Suppressor macrophage (primary cell): ENCODE data around the gene PTPA.
"Not testable (repeated sequence)": the region's sequence is repeated elsewhere in the genome, so short reads cannot be mapped to it uniquely, and the experiment has no call there.

Source experiments
- DNase-seq, 4 experiments: peaks; one replicate each; pipeline ENCODE4 v3.0.0-alpha.2; 2020 to 2022

Gene PTPA

DNA sequence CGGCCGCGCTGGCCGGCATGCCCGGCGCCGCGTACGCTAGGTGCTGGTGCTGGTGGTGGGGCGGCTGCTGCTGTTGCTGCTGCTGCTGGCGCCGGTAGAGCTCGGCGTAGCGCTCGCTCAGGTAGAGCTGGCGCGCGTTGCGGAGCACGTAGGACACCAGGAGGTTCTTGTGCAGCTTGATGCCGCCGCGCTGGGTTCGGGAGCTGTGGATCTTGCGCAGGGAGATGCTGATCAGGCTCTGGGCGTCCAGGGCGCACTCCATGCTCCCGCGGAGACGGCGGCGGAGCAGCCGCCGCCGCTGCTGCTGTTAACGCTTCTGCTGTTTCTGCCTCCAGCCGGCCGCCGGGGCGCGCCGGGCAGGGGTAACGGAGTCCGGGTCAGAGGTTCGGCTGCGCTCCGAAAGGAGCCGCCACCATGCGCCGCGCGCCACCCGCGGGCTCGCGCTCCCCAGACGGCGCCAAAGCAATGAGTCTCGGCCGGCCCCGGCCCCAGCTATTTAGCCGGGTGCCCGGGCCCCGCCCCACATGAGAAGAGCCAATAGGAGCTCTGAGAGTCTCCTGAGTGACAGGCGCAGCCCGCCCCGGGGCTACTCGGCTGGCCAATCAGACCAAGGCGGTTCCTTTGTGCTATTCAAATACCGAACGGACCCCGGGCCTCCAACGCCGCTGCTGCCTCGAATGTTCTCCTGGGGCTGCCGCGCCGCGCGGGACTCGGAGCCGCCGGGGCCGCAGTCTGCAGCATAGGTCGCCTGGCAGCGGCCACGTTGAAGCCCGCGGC, 66.8 kb downstream of the PTPA start, which contains the start of gene IER5L:
TSS of gene IER5L (minus strand) at position 471 of the 777 bp plus-strand sequence. CDS start at position 262, 209 bp downstream.
- DNase-seq = peak; percentile 97 to 98 (median 98)

DNA sequence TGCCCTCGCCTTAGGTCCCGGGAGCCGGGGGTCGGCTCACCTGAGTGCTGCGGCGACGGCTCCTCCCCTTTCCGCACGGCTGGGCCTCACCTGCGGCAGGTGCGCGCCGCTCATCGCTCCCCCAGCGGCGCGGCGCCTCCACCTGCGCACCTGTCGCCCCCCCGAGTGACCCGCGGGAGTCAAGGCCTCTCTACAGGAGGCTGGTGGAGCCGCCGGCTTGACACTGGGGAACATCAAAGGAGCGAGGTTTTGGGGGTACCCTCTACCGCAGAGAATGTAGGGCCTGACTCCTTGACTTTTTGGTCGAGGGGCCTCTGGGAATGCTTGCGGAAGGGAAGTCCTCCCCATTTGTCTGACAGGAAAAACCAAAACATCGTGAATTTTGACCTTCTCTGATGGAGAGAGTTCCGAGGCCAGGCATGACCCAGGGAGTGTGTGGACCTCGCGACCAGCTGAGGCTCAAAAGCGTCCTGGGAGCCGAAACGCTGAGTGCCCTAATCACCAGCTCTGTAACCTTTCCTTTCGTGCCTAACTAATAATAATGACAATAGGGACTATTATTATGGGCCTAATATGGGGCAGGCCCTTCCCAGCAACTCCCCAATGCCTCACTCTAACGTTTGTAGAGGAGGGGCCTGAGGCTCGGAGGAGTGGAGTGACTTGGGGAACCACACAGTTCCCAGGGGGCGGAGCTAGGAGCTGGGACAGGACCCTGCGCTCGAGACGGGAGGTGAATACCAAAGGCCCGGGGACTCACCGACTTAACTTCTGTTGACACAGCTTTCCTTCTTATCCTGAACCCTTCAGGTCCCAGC, 67.6 kb downstream of the PTPA start:
- DNase-seq = no peak

DNA sequence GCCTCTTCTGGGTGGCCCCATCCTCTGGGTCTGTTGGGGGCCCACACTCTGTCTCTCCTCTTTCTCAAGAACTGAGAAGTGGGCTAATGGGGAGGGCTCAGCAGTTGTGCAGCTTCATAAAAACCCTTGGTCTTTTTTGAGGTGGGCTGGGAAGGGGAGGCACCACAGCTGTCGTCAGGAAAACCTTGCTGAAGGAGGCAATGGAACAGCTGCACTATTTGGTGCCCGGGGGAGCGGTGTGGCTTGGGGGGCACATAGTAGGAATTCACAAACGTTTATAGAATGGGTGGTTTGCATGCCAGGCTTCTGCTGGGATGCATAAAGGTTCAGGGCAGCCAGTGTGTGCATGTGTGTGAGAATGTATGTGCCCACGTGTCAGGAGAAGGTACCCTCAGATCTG, 70.0 kb downstream of the PTPA start:
- DNase-seq = no peak

DNA sequence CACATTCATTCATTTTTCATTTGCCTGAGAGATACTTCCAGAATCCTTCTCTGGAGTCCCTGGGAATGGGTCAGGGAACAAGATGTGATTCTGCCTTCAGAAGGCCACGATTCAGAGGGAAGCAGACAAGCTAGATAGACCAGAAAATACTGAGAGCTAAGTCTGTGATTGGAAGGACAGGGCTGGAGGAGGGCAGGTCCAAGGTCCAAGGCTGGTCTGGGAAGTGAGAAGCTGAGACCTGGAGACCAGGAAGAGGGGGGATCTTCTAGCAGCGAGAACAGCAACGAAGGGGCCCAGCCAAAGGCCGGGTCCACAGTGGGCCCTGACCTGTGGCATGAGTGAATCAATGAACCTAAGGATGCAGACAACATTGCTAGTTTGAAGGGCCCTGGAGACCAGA, 70.9 kb downstream of the PTPA start:
- no peak for DNase-seq

DNA sequence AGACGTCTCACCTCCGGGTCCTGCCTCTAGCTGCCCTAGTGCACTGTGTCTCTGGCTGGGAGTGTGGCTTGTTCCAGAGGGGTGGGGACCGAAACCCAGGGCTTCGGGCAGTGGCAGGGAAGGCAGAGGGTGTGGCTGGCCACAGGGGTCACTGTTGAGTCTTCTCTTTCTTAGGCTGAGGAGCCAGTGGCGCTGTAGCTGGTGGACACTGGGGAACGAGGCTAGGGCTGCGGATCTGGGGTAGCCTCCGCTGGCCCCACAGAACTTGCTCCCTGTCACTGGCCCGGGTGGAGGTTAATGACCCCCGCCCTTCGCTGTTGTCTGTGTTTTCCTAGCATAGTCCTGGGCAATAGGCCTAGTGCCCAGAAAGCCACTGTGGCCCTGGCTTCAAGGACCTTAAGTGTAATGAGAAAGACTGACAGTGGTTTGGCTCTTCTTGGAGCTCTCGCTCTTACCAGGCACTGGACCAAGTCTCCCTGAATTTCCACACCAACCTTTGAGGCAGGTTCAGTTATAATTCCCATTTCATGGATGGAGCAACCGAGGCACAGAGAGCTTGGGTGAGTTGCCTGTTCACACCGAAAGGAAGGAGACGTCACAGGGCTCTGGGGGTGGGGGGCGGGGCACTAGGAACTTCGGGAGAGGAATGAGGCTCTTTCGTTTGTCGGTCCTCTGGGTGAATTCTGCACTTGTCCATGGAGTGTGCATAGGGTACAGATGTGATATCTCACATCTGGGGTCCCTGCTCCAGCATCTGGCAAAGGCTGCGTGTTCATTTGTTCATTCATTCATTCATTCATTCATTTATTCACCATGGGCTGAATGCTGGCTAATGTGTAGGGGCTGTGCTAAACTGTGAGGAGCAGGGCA, 71.6 kb downstream of the PTPA start:
- DNase-seq = peak; percentile 49 to 73 (median 66)

DNA sequence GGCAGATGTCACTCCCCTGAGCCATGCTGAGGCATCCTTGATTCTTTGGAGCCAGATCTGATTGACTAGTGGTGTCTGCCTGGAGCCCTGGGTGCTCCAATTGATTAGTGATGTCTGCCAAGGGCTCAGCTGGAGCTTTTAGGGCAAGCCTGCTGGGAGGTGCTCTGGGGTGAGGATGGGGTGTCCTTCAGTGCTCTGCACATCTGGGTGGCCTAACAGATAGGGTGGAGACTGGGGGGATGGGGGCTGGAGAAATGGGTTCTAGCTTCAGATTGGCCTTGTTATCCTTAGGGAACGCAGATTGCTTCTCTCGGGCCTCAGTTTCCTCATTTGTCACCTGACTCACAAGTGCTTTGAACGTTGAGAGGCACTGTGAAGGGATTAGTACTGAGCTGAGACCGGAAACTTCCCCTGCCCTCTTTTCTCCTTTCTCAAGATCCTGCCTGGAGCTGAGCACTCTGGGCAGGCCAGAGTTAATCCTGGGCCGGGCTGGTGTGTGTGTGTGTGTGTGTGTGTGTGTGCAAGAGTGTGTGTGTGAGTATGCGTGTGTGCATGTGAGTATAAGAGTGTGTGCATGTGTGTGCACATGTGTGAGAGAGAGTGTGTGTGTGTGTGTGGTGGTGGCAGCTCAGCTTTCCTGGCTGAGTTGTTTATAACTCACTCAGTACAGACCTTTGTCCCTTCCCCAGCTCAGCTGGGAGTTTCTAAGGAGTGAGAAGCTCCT, 72.4 kb downstream of the PTPA start:
- no peak for DNase-seq

DNA sequence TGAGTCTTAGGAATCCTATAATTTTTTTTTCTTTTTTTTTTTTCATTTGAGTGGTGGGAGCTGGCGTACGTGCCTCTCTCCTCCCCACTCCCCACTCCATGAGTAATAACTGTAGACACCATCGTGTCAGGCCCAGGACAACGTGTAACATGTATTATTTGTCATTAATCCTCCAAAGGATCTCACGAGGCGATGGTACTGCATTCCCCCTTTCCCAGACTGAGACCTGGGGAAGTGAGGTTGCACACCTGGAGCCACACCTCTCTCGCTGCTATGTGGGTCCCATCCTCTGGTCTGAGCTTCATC, 73.0 kb downstream of the PTPA start:
- no peak for DNase-seq

DNA sequence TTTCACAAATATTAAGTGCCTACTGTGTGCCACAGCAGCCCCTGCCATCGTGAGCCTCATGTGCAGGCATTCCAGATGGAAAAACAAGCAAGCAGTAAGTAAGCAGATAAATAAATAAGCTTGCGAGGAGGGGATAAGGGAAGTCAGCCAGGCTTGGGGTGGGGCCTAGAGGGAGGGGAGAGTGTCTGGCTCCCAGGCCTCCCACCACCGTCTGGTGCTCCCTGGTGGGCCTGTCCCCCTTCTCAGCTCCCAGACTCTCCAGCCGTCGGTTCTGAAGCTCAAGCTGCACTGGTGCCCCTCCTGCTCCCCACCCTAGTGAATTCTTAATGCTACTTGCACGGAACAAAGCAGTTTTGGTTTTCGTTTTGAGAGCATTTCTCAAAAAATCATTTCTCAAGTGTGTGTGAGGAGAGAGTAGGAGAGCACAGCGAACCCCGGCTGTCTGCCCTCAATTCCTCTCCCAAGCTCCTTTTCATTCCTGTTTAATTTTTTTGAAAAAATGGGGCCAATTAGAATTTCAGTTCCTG, 73.4 kb downstream of the PTPA start:
- DNase-seq = no peak

DNA sequence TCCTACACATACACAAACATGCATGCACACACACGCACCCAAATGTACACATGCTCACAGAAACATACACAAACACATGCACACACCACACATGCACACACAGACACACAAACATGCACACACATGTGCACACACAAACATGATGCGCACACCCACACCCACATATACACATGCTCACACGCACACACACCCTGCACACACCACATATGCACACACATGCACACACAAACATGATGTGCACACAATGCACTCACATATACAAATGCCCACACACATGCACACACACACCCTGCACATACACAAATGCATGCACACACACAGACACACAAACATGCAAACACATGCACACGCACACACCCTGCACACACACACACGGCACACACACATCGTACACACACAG, 74.2 kb downstream of the PTPA start:
- DNase-seq = no peak

DNA sequence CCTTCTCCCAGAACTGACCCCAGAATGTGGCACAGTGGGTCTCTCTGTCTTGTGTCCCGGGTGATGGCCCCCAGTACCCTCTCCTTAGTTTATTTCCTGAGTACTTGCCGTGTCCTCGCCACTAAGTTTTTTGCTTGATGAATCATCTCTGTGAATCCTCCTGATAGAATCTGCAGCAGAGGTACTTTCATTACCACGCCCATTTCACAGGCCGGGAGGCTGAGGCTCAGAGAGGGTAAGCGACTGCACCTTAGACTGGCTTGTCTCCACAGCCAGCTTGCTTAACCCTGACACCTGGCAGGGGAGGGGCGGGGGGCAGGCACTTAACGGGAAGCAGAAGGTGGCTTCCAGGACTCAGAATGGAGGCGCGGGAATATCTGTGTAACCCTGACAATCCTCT, 74.8 kb downstream of the PTPA start:
- no peak for DNase-seq

DNA sequence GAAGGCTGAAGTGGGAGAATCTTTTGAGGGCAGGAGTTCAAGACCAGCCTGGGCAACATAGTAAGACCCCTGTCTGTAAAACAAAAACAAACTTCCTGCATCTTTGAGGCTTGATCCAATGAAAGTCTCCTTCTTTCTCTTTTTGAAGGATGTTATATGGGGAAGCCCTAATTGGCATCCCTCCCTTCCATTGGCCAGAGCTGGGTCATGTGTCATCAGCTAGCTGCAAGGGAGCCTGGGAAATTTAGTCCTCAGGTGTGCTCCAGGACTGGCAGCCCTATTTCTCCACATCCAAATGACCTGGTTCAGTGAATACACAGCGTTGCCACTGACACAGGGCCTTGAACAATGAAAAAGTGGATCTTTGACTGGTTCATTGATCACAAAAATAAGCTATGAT, 75.8 kb downstream of the PTPA start:
- DNase-seq = no peak

DNA sequence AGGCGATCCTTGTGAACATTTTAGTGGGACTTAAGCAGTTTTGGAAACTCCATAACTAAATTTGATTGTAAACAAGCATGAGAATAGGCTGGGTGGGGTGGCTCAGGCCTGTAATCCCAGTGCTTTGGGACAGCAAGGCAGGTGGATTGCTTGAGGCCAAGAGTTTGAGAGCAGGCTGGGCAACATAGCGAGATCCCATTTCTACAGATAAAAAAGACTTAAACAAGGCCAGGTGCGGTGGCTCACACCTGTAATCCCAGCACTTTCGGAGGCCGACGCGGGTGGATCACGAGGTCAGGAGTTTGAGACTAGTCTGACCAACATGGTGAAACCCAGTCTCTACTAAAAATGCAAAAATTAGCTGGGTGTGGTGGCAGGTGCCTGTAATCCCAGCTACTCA, 78.8 kb downstream of the PTPA start:
- DNase-seq = not testable (repeated sequence)

DNA sequence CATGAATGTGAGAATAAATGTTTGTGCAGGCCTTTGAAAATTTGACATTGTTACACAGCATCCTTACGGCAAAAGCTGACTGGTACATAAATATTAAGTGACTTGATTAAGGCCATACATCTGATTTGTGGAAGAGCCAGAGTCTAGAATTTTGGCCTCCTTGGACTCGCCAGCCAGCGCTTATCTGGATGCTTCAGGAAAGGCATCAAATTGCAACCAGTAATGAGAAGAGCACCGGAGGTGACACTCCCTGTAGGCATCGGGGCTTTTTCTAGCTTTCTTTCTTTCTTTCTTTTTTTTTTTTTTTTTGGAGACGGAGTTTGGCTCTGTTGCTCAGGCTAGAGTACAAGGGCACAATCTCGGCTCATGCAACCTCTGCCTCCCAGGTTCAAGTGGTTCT, 80.0 kb downstream of the PTPA start:
- DNase-seq = no peak

DNA sequence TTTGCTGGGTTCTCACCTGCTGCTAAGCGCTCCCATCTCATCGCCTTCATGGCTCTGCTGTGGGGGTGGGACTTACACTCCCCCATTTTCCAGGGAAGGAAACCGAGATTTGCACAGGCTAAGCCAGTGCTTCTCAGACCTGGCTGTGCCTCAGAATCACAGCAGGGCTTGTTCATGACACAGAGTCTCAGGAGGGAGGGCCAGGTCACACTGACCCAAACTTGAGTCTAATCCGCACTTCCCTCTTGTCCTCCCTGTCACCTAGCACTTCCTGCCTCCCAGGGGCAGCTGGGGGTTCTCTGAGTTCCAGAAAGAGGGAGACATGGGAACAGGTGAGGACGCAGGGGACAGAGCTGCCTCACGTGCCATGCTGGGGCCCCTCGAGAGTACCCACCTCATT, 82.4 kb downstream of the PTPA start:
- DNase-seq = no peak

DNA sequence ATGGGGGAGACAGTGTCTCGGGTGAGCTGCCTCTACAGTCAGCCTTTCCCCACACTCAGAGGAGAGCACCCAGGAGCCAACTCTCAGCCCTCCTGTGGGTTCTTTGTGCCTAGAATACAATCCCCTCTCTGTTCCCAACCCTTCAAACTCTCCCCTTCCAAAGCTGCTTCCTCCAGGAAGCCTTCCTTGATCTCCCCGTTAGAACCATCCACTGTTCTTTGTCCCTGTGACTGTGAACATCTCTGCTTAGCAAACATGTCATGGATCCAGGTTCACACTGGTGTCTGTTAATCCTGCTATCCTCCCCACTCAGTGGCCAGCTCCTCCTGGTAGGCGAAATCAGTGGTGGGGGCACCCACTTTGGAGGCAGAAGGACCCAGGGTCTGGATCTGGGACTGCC, 83.0 kb downstream of the PTPA start:
- no peak for DNase-seq

DNA sequence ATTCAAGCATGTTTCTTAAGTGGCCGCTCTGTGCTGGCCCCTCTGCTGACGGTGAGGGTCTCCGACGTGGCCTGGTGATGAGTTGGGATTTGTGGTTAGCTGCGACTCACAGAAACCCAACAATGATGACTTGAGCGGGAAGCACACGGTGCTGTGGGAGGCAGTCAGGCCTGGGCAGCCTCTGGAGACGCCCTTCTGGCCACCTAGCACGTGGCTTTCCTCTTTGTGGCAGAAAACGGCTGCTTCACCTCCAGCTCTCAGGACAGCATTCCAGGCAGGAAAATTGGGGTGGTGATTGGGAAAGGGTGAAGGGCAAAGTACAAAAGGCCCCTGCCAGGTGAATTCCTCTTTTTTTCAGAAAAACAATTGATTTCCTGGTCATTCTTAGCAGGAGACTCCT, 84.4 kb downstream of the PTPA start:
- no peak for DNase-seq

DNA sequence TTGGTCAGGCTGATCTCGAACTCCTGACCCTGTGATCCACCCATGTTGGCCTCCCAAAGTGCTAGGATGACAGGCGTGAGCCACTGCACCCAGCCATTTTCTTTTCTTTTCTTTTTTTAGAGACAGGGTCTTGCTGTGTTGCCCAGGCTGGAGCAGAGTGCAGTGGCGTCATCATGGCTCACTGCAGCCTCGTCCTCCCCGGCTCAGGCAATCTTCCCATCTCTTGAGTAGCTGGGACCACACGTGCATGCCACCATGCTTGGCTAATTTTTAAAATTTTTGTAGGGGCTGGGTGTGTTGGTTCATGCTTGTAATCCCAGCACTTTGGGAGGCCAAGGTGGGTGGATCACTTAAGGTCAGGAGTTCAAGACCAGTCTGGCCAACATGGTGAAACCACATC, 85.8 kb downstream of the PTPA start:
- not testable (repeated sequence) for DNase-seq

DNA sequence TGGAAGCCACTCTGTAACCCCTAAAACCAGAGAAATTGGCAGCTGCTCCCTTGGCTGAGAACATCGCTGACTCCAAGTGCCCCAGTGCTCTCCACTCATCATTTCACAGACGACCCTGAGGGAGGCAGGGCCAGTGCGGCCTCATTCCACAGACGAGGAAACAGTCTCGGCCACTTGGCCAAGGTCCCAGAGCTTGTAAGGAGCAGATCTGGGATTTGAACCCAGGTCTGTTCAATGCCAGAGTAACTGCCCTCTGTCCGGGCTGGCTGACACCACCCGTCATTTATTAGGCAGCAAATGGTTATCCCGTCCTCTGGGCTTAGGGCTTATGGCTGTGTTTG, 86.7 kb downstream of the PTPA start:
- DNase-seq = no peak
